ENCODE data around the gene ZNF358.

- TF ChIP-seq, protein P1, sequence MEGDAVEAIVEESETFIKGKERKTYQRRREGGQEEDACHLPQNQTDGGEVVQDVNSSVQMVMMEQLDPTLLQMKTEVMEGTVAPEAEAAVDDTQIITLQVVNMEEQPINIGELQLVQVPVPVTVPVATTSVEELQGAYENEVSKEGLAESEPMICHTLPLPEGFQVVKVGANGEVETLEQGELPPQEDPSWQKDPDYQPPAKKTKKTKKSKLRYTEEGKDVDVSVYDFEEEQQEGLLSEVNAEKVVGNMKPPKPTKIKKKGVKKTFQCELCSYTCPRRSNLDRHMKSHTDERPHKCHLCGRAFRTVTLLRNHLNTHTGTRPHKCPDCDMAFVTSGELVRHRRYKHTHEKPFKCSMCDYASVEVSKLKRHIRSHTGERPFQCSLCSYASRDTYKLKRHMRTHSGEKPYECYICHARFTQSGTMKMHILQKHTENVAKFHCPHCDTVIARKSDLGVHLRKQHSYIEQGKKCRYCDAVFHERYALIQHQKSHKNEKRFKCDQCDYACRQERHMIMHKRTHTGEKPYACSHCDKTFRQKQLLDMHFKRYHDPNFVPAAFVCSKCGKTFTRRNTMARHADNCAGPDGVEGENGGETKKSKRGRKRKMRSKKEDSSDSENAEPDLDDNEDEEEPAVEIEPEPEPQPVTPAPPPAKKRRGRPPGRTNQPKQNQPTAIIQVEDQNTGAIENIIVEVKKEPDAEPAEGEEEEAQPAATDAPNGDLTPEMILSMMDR (IDR thresholded peaks at IDR 0.05) = no peak
- TF ChIP-seq POLR2AphosphoS5 (IDR thresholded peaks at IDR 0.05) = no peak
Observed at GRCh38 chr19:7533281-7533885, 17.5 kb downstream of the ZNF358 start.

All from transverse colon (tissue), 4 donors.